Spleen (tissue), 7 donors: ENCODE results near the gene KY.

Source experiments
- POLR2A ChIP-seq, 3 donors: fragments of 450-650 bp; IDR thresholded peaks; one replicate each; pipeline ENCODE4 v1.5.1; 2017; ENCODE audit warnings: antibody characterized with exemption in 3 of 3, mild to moderate bottlenecking in 1 of 3
- POLR2AphosphoS5 ChIP-seq, 3 donors: sonication (generic); formaldehyde crosslinking; IDR thresholded peaks; one replicate each; pipeline ENCODE4 v1.5.1; 2017; ENCODE audit warnings: antibody characterized with exemption in 3 of 3
- TF ChIP-seq, protein P1 (sequence below), 11 experiments: fragments of 200-600 bp in 7 of 11; fragments of 450-650 bp in 4 of 11; sonication (generic) in 4 of 11; IDR thresholded peaks in 8 of 11; conservative IDR thresholded peaks in 3 of 11; 1 replicate in 7 of 11; 2 replicates in 4 of 11; pipeline versions ENCODE4 v1.4.0 to v1.8.0; 2016 to 2021; ENCODE audit warnings: antibody characterized with exemption in 11 of 11, inconsistent platforms in 4 of 11, mild to moderate bottlenecking in 1 of 11
- donor health status: DM: no; HTN: no; CAD: no; lungs with moderate emphysema.
- donor health status: DM: no; HTN: no; CAD: no.
- donor health status: DM: no; HTN: no; CAD: no.

- TF ChIP-seq POLR2A (IDR thresholded peaks at IDR 0.05) (no peak), POLR2AphosphoS5 (IDR thresholded peaks at IDR 0.05) (no peak)
- TF ChIP-seq, protein P1, sequence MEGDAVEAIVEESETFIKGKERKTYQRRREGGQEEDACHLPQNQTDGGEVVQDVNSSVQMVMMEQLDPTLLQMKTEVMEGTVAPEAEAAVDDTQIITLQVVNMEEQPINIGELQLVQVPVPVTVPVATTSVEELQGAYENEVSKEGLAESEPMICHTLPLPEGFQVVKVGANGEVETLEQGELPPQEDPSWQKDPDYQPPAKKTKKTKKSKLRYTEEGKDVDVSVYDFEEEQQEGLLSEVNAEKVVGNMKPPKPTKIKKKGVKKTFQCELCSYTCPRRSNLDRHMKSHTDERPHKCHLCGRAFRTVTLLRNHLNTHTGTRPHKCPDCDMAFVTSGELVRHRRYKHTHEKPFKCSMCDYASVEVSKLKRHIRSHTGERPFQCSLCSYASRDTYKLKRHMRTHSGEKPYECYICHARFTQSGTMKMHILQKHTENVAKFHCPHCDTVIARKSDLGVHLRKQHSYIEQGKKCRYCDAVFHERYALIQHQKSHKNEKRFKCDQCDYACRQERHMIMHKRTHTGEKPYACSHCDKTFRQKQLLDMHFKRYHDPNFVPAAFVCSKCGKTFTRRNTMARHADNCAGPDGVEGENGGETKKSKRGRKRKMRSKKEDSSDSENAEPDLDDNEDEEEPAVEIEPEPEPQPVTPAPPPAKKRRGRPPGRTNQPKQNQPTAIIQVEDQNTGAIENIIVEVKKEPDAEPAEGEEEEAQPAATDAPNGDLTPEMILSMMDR (IDR thresholded peaks at IDR 0.05 in 8 of 11, conservative IDR thresholded peaks at IDR 0.05 in 3 of 11), result no peak
Measured at GRCh38 chr3:134619884-134620445, 30.9 kb downstream of the KY start.
